GM18861 (cell line): ENCODE data around the gene VRK1.

Source experiments
- ATAC-seq: cut with Tn5 transposase; IDR thresholded peaks from one replicate; pipeline ENCODE4 v1.9.1; 2021; ENCODE audit not compliant: unreplicated experiment

The VRK1 gene

DNA sequence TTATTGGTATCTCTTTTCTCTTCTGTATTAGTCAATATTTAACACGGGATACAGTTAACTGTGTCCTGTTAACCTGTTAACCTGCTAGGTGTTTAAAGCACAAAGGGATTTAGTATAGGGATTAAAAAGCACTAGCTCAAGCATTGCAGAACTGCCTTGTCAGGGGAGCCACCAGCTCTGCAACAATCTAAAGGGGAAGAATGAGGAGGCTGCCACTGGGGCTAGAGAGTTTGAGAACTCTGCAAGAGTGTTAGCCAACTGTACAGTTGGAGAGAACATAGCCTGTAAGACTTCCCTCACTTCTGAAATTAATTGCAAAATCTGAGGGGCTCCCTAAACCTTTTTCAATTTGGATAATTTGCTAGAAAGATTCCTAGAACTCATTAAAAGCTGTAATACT is 6.5 kb upstream of the VRK1 start:
- ATAC-seq, result no peak

DNA sequence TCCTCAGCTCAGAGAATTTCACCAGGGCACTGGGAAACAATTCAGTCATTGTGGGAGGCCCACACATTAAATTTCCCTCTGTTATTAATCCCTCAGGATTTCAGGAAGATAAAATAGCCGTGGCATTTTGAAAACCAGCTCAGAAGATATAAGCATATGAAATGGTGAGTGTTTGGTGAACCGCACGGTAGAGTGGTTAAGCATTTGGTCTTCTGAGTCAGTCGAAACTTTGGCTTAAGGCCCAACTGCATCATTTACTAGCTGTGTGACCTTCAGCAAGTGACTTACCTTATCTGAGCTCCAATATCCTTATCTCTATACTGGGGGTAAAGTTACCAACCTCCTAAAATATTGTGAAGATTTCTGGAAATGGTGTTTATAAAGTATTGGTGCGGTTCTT is 5.2 kb upstream of the VRK1 start:
- ATAC-seq, result no peak

DNA sequence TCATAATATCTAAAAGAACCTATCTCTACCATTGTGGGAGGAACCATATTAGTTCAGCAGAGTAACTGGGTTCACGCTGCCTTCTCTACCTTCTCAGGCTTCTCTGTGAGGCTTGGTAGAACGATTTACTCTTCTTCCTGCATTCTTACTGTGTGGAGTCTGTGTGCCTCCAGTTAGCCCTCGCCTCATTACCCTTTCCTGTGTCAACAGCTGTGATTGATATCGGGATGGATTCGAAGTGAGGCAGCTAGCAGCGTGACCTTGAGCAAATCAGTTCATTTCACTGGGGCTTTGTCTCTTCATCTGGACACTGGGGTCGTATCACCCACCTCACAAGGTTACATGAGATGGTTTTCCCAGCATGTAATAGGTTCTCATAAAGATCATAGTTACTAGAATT is 4.6 kb upstream of the VRK1 start:
- no peak for ATAC-seq

DNA sequence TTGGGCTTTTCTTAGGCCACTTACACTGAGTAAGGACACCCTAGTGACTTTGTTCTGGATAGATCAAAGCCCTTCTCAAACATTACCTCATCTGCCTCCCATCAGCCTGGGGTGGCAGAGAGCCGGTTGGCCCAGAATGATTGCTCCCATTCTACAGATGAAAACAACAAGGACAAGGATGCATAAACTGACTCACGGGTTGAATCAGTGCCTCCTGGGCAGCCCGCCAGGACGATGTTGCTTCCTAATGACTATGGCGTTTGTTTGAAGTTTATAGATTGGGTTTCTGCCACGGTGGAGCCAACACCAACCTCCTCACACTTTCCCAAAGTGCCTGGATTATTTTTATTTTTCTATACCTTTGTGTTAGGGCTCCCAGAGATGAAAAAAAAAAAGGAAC is 3.6 kb upstream of the VRK1 start:
- ATAC-seq, result no peak

DNA sequence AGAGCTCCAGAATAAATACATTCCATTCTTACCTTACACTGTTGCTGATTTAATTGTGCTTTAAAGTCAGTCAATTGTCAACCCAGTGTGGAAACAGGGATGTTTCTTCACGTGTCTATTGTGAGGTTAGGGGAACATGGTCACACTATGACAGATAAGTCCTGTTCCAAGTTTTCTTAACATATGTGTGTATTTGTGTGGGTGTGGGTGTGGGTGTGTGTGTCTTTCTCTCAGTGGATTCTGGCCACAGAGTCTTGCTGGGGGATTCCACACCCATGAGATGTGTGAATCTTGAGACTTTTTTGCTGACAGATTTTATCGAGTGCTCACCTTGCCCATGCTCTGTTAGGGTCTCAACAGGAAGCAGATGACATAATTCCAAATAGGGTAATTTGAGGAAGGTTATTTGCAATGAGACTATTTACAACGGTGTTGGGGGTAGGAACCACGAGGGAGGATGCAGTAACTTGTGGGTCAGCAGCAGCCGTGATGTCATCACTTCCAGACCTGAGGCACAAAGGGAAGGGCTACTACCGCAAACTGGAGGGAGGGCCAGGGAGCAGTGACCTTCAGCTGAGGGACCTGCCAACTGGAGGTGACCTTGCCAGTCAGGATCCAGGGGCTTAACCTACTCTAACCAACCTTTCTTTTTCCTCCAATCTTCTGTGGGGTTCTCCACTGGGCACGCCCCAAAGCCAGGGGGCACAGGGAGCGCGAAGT is 1.9 kb upstream of the VRK1 start:
- no peak for ATAC-seq

DNA sequence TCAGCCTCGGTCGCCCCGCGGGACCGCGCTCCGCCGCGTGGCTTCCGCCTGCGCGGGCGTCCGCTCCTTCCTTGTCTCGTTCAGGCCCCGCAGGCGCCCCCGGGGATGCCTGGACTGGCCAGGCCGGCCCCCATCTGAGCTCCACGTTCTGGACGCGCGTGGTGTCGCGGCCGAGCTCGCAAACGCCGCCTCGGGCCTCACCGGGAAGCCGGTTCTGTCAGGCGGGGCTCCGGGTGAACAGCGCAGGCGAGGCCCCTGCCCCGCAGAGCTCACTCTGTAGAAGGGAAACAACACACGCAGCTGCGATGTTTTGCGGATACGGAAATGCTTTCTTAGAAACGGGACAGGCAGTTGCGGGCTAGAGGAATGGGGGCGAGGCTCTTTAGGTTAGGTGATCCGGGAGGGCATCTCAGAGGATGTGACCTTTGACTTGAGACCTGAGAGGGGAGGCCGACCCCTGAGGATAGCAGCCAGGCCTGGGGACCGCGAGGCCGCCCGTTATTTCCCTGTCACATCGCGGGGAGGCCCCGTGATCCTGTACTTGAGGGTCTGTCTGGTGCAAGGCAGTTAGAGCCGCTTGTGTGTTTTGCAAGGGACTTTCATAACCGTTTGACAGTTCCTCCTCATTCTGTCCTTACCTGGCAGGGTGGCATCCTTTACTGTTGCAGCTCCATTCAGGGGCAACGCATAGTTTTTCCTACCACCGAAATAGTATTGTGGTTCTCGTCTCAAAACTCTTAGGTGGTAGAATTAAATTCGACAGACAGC is 584 bp downstream of the VRK1 start:
- ATAC-seq, result peak; percentile 22

DNA sequence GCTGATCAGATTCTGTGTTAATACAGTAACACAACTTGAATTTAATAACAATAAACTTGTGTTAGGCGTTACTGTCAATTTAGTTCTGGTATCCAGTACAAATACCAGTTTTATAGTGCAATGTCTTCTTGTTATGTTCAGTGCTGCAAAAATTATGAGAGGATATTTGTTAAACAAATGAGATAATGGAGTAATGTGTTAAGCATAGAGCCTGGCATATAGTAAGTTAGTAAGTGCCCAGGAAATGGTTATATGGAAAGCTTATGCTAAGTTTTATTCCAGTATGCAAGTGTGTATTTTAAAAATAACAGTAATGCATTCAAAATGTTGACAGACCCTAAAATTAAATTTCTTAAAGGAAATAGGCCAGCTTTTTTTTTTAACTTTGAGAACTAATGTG is 1.8 kb downstream of the VRK1 start:
- ATAC-seq, result no peak

DNA sequence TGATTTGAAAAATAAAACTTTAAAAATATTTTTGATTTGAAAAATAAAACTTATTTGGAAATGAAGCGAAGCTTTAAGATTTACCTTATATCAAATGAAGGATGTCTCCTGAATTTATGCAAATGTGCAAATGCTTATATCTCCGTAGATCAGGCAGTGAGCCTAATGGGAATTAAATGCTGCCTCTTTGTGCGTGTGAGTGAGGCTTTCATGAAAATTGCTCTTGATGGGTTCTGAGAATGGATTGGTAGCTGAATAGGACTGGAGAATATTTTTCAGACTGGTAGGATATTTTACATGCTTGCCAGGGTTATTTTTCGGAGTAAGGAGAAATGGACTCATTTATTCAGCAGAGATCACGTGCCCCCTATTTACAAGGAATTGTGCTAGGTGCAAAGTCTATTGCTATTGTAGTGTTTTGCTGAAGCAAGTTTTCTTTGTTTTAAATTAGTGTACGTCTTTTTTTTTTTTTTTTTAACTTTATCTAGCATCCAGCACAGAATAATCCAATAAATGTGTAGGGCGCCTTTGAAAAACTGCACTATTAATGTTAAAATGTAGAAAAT is 2.4 kb downstream of the VRK1 start:
- ATAC-seq, result no peak

DNA sequence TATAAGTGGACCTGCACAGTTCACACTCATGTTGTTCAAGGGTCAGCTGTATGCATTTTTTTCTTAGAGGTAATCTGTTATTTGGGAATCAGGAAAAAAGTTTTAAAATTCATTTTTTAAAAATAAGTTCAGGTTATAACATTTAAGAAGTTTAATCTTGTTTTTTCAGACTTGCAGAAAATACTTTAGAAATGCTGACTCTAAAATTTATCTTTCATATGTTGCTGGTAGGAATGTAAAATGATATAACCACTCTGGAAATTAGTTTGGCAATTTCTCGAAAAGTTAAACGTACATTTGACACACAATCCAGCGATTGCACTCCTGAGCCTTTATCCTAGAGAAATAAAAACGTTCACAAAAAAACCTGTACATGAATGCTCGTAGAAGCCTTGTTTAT is 4.7 kb downstream of the VRK1 start:
- no peak for ATAC-seq

DNA sequence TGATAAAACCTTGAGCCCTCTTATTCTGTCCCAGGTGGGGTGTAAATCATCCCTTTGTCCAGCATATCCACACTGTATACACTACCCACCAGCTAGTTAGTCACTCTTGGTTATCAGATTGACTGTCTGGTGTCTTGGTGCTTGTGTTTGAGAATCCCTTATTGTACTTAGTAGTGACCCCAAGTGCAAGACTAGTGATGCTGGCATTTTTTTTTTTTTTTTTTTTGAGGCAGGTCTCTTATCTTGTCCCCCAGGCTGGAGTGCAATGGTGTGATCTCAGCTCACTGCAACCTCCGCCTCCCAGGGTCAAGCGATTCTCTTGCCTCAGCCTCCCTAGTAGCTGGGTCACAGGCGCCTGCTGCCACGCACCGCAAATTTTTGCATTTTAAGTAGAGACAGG is 5.8 kb downstream of the VRK1 start:
- no peak for ATAC-seq

DNA sequence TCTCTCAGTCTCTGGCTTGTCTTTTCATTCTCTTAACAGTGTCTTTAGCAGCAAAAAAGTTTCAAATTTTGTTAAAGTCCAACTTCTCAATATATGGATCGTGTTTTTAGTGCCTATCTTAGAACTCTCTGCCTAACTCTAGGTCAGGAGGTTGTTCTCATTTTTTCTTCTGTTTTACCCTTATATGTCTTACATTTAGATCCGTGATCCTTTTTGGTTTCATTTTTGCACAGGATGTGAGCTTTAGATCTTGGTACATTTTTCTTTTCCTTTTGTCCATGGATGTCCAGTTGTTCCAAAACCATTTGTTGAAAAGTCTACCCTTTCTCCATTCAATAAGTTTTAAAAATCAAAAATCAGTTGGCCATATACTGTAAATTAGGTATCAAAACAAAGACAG is 6.8 kb downstream of the VRK1 start:
- no peak for ATAC-seq

DNA sequence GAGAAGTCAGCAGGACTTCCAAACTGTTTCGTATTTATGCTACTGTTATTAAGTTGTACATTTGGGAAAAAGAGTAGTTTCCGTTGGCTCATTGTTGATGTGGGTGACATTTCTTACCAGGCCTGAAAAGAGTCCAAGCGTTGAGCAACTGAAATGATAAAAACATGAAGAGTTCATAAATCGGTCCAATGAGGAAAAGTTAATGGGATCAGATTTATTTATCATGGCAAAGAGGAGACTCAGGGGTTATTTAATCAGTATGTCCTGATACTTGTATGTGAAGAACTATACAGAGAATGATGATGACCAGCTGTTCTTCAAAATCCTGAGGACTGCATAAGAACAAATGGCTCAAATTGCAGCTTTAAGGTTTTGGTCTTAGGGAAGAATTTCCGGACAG is 7.7 kb downstream of the VRK1 start:
- no peak for ATAC-seq

DNA sequence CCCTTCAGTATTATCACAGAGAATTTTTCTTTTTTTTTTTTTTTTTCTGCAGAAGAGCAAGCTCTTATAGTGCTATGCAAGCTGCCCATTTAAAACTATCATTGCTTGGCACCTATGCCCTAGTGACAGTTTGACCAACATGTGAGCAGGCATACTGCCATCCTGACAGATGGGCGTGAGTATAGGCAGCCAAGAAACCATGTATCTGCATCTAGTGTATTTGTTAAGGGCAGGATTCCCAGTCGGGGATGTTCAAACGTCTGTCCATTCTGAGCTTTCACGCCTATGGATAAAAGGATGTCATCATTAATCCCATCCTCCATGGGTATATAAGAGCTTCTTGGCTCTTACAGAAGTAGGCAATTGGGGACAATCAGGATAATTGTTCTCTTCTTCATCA is 8.8 kb downstream of the VRK1 start:
- ATAC-seq, result no peak

DNA sequence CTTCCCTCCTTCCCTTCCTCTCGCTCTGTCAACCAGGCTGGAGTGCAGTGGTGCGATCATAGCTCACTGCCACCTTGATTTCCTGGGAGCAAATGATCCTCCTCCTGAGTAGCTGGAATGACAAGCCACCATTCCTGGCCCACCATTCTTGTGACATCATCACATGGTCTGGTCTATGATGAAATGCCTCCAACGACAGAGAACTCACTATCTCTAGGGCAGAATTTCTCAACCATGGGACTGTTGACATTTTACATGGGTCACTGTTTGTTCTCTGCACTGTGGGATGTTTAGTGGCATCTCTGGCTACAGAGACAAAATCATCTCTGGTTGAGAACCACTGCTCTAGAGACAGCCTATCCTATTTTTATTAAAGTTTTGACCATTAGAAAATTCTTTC is 9.7 kb downstream of the VRK1 start:
- no peak for ATAC-seq

DNA sequence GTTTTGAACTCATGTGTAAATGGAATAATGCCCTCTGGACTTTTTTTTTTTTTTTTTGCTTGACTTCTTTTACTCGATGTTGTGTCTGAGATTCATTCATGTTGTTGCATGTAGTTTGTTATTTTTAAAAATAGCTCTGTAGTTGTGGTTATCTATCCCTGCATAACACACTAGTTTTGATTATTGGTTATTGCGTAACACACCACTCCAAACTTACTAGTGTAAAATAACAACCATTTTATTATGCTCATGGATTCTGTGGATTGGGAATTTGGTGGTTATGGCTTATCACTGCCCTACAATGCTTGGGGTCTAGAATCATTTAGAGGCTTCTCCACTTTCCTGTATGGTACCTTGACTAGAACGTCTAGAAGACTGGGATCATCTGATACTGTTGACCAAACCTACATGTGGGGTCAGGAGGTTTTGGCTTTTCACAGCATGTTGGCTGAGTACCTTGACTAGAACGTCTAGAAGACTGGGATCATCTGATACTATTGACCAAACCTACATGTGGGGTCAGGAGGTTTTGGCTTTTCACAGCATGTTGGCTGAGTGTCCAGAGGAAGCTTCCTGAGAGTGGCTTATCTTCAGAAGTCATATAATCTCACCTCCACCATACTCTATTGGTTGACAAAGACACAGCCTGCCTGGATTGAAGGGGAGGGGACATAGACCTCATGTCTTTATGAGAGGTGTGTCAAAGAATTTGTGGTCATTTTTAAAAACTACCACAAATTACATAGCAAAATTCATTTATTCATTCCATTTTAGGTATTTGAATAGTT is 11.6 kb downstream of the VRK1 start:
- no peak for ATAC-seq

DNA sequence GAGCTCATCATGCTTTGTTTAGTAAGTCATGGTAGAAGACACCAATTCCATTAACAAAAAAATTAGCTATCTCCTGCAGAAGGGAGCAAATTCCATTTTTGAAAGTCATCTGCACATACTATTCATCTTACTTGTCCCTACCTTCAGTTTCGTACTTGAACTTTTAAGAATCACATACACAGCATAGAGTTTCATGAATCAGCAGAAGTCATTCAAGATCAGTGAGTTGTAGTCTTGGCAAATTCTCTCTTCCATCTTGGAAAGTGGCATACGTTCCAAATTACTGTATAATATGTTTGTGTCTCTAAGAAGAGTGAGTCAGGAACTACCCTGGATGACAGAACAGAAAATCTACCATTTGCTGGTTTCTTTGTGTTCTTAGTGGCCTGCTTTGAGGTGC is 14.1 kb downstream of the VRK1 start:
- no peak for ATAC-seq

DNA sequence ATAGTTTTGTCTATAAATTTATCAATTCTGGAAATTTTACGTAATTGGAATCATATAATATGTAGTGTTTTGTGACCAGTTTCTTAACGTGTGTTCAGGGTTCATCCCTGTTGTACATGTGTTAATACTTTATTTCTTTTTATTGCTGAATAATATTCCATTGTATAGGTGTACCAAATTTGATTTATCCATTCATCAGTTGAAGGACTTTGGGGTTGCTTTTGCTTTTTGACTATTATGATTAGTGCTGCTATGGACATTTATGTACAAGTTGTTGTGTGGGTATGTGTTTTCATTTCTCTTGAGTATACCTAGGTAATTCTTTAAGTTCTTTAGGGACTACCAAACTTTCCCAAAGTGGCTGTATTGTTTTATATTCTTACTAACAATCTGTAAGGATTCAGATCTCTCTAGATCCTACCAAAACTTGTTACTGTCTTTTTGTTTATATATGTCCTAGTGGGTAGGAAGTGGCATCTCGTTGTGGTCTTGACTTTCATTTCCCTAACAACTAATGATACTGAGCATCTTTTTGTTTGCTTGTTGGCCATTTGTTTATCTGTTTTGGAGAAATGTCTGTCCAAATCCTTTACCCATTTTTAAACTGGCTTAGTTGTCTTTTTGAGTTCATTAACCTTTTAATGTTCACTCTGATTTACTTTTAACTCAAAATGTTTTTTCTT is 14.9 kb downstream of the VRK1 start:
- peak; percentile 82 for ATAC-seq

DNA sequence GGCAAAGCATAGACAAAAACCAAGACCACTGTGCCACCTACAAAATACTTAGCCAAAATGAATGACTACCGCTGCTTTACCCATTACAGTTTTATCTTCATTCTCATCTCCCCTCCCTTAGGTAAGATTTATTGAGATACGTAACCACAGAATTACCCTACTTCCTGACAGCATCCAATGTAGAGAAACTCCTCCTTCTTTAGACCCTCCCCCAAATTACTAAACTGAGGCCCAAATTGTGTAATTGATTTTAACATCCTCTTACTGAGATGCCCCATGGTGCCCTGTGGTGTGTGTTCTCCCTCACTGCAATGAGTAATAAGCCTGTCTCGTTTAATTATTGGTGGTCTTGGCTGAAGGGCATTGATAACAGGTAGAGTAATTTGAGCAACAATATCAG is 19.1 kb downstream of the VRK1 start:
- ATAC-seq, result no peak

DNA sequence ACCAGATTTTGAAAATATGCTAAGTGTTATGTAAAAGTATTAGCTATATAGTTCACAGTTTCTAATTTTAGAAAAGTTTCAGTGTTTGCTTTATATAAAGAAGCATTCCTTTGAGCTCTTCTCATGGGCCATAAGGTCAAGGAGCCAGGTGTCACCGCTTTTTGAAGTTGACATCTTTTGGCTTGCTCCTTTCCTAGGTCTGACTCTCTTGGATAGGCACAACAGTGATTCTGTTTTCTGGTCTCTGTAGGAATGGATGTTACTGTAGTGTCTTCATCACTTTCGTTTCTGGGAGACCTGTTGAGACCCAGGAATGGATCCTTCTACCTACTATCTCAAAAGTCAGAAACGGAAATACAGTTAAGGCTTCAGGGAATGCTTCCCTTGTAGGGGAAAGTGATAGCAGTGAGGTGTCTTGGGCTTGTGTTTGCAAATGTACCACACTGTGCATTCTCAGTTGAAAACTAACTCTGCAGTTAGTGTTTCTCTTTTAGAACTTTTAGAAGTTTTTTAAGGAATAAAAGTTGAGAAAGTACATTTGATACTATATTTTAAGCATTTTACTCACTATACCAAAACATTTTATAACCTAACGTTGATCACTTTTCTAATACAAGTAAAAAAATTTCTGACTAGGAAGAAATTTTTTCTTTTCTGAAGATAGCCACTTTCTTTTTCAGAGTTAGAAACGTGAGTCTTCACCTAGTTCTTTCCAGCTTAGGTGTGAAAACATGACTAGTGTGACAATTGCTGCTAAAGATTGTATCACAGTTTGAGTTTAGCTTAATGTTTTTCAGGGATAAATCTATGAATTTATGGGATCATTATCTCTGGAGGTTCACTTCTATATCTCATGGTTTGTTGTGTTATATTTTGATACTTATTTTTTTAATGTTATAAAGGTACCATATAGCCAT is 20.8 kb downstream of the VRK1 start:
- ATAC-seq, result no peak

DNA sequence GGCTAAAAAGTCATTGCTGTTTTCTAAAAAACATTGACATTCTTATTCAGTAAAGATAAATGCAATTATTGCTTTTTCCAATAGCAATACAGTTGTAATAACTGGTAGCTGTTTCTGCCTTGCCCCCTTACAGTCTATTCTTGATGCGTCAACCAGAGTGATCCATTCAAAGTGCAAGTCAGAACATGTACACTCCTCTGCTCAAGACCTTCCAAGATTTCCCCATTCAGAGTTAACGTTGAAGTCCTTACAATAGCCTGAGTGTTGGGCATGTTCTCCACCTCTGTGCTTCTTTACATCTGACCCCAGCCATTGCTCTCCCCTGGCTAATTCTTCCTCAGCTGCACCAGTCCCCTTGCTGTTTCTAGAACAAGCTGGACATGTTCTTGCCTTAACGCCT is 24.3 kb downstream of the VRK1 start:
- ATAC-seq, result no peak
